Hindlimb muscle (tissue), 1 donor: ENCODE measurements around the gene NR1H4. TPM values are rescaled to one million over a fixed set of nuclear protein-coding genes. Genes with fewer than 3 reads are reported as not detected.
A peak's percentile ranks its signal among the peaks of the same experiment; 100 is the strongest.
"Not testable (repeated sequence)": the region's sequence is repeated elsewhere in the genome, so short reads cannot be mapped to it uniquely, and the experiment has no call there.

ENCODE experiments used
- DNase-seq: peaks from one replicate; pipeline ENCODE4 v3.0.0-alpha.2; 2013
- polyA plus RNA-seq: library from polyadenylated mRNA; unstranded; fragments of 120-200 nt; gene quantifications from one replicate; pipeline ENCODE4 v1.2.1, GENCODE V29; 2013; ENCODE audit not compliant: insufficient read length

Gene NR1H4
- polyA plus RNA-seq, 1 donor: not detected

GRCh38 chr12:100518376-100518775, 44.7 kb downstream of the NR1H4 start:
- DNase-seq: no peak

DNA sequence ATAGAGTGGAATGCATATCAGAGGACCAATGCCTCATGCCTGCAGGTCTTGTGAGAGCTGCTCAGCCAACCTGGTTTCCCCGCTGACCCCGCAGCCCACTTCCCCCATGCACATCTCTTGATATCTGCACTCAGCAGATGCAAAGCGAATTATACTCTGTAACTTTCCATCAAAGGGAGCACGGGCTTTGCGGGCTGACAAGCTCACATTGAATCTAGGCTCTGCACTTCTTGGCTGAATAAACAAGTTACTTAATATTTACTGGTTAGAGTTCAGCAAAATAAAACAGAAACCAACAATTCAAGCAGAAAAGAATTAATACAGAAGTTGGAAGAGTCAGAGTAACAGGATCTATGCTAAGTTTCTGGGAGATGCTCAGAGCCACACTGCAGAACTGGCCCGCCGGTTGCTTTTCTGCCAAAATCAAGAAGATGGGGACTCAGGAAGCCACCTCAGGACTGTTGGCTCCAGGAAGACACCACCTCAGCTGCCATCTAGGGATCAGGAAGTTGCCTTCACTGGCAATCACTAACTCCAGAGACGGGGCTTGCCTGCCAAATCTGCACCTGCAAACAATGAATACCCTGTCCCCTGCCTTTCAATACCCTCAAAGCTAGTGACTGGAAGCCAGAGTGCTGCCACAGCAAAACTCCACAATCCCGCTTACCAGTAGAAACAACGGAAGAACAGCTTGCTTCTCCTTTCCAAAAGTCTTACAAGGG, 46.5 kb downstream of the NR1H4 start:
- DNase-seq: no peak

DNA sequence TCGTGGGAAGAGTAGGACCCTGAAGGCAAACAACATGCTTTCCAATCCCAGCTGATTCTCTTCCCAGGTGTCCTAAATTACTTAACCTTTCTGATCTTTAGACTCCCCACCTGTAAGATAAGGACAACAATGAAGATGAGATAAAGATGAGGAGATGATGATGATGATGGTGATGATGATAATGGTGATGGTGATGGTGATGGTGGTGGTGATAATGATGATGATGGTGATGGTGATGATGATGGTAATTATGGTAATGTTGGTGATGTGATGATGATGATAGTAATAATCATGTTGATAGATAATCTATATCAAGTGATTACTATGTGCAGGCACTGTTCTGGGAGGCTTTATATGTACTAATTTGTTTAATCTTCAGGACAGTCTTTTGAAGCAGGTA, 48.3 kb downstream of the NR1H4 start:
- no peak for DNase-seq

- DNase-seq: no peak
Measured at GRCh38 chr12:100528034-100528433, 54.4 kb downstream of the NR1H4 start.

DNA sequence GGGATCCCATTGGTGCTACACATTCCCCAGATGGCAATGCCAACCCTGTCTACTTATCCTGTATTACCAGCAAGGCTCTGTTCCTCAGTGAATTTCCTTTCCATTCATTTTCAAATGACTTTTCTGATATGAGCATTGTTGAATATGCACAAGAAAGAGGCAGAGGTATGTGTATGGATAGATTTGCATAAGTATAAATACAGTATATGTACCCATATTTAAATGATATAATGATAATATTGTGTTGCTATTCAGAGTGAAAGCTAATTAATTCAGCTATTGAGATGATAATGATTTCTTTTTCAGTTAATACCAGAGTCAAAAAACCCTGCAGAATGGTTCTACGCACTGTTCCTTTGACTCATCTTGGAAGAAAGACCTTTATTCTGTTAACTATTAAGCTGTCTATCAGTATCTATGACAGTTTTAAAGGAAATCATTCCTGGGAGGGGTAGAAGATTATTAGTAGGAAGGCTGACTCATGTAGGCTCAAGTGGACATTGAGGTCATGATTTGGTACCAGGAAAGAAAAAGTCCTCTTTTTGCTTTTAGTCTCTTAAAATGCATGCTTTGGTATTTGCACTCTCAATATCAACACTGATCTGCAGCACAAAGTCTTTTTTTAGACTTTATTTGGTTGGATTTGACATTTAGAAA, 54.9 kb downstream of the NR1H4 start:
- DNase-seq: no peak

DNA sequence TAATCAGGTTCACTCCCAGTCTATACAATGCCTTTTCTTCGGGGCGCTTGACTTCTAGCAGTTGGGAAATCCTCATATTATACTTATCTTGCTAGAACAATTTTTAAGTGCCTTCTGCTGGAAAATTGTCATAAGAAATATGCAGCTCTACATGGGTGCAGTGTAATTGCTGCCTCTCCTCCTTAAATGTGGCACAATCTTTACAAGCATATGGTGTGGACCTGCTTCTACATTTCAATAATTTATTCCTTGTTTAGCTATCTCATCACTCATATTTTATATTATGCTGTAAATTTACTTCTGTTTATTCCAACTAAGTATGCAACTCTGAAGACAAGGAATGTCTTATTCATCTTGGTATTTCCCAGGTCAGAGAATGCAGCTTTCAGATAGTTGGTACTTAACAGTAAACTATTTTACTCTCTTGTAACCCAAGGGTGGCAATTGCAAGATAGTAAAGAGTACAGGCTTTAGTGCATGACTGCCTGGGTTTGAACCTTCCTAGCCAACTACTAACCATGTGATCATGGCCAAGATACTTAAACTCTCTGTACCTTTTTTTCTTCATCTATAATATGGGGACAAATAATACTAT, 56.2 kb downstream of the NR1H4 start:
- DNase-seq: no peak

DNA sequence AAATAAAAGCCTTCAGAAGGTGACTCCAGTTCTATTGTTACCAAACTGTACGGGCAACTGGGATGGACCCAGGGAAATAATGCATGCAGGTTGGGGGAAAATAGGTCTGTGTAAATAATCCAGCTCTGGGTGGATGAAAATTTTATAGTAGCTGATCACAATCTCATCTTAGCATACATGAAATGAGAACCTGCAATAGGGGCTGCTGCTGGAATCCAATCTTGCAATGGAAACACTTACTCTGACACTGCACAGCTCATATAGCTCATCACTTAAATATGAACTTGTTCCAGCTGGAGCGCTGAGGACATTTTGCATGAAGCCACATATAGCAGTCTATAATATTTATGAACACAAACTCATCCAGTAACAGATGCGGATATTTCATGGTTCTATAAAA, 59.7 kb downstream of the NR1H4 start:
- no peak for DNase-seq

GRCh38 chr12:100534625-100535227, 61.1 kb downstream of the NR1H4 start:
- DNase-seq: no peak

- DNase-seq: peak; percentile 37
Measured at GRCh38 chr12:100539202-100539601, 65.5 kb downstream of the NR1H4 start.

DNA sequence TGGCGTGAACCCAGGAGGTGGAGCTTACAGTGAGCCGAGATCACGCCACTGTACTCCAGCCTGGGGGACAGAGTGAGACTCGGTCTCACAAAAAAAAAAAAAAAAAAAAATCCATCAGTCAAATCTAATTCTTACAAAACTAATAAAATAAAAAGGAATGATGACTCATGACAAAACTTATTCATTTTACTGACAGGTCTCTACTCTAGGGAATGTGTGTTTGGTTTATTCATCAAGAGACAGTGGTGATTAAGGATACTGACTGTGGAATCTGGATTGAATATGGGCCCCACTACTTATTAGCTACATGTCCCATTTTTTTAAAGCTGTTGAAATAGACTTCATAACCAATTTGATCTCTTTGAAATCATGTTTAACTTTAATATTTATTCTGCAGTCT, 70.5 kb downstream of the NR1H4 start:
- DNase-seq: no peak

GRCh38 chr12:100545092-100545491, 71.4 kb downstream of the NR1H4 start:
- DNase-seq: no peak

DNA sequence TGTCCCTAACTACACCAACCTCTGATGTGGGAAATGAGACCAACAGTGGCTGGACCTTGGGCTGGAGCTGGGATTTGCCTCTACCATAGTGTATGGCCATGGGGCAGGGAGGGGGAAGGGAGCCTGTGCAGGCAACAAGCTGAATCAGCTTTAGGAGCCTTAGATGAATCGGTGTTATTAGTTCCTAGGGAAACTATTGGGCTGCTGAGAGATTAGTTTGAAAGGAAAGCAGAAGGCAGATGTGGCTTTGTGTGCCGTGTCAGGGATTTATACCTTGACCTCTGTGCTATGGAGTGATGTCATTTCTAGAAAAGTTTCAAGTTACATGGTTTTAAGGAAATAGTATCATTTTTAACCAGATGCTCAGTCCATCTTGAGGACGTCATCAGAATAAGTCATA, 80.3 kb downstream of the NR1H4 start:
- no peak for DNase-seq

DNA sequence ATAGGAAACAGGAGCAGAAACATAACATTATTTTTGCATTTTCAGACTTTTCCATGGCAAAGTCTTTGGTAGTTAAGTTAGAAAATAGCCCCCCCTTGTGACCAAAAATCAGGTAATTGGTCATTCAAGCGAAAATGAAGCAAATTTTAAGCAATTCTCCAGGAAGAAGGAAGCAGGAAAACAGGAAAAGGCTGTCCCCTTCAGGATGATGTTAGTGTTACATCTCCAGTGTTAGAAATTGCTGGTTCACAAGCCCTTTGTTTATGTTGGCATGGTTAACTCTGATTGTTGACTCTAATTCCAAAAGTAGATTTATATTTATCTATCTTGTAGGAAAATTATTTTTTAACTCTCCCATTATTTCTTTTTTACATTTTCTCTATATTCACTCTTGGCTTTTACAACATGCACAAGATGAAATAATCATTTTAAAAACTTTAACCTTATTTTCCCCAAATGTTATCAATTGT, 81.0 kb downstream of the NR1H4 start:
- peak; percentile 79 for DNase-seq

DNA sequence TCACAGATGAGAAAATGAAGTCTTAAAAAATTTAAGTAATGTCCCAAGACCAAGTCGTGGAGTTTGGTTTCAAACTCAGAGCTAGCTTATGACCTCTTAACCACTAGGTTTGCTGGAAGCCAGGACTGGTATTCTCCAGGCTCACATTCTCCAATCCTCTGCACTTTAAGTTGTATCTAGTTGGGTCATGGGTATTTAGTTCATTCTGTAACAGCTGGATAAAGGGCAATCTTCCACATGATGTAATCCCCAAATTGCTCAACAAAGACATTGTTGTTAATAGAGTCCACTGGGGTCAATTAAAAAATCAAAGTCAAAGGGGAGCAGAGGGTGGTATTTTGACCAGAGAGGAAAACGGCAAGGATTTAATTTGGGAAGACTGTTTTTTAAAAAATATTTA, 82.1 kb downstream of the NR1H4 start:
- no peak for DNase-seq

GRCh38 chr12:100557357-100557756, 83.7 kb downstream of the NR1H4 start:
- no peak for DNase-seq

GRCh38 chr12:100559261-100559660, 85.6 kb downstream of the NR1H4 start:
- not testable (repeated sequence) for DNase-seq

- DNase-seq: peak; percentile 33
Measured at GRCh38 chr12:100564090-100564489, 90.4 kb downstream of the NR1H4 start.

DNA sequence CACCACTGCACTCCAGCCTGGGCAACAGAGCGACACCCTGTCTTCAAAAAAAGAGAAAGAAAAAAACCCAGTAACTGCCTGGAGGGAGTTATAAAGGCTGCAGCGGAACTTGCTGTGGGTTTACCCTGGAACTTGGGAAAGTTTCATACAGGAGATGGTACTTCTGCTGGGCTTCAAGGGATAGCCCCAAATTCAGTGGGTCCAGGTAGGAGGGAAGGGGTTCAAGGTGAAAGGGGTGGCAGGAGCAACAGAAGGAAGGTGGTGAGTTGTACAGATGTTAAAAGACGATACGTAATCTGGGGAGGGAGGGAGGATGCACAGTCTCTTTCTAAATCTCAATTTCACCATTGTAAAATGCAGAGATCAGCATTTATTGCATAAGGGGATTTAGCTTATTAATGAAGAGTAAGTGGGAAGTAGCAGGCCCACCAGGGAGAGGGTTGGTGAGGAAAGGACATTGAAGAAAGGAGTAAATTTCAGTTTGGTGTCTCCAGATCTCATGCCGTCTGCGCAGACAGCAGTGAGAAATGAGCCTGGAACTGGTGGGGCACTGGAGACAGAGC, 91.3 kb downstream of the NR1H4 start:
- no peak for DNase-seq

DNA sequence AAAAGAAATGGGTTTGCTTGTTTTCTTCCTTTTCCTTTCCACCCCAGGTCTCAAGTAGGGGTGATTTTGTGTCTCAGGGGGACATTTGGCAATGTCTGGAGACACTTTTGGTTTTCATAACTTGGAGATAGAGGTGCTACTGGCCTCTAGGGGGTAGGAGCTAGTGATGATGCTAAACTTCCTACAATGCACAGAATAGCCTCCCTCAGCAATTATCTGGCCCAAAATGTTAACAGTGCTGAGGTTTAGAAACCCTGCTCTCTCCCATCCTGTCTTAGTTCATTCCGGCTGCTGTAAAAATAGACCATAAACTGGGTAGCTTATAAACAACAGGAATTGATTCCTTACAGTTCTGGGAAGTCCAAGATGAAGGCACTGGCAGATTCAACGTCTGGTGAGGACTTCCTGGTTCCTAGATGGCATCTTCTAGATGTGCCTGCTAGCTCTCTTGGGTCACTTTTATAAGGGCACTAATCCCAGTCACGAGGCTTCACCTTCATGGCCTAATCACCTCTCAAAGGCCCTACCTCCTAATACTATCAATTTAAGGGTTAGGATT, 92.4 kb downstream of the NR1H4 start:
- no peak for DNase-seq

- no peak for DNase-seq
Measured at GRCh38 chr12:100566887-100567637, 93.4 kb downstream of the NR1H4 start.

DNA sequence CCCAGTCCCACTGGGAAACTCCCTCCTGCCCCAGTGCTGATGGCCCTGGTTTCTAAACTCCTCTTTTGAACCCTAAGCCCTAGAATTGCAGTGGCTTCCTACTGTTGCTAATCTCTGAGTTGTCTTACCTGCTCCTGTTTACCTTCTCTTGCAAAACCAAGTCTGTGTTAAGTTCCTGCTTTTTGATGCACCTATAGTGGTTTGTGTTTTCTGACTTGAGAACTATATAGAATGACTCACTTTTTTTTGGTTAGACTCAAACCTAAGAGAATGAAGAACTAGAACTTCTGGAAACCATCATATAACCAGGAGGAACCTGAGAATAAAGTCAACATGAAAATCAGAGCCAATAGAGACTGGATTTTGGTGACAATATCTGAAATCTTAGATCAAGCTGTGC, 94.3 kb downstream of the NR1H4 start:
- no peak for DNase-seq

GRCh38 chr12:100572184-100572583, 98.5 kb downstream of the NR1H4 start:
- DNase-seq: no peak
